ENCODE results near the gene OR52W1.

DNA sequence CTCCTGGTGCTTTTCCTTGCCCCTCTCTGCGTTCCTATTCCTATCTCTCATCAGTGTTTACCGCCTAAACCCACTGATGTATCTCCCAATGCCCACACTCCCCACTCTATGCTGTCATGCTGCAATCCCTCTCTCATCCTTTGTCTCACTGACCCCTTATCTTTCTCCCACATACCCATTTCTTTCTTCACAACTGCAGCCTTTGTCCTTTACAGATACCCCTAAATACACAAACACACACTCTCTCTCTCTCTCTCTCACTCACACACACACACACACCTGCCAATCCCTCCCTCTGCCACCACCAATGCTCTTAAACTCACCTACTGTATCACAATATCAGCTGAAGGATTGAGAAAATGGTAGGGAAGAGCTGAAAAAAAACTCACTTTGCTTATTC is 23.6 kb upstream of the OR52W1 start:
- TF ChIP-seq, protein P1, sequence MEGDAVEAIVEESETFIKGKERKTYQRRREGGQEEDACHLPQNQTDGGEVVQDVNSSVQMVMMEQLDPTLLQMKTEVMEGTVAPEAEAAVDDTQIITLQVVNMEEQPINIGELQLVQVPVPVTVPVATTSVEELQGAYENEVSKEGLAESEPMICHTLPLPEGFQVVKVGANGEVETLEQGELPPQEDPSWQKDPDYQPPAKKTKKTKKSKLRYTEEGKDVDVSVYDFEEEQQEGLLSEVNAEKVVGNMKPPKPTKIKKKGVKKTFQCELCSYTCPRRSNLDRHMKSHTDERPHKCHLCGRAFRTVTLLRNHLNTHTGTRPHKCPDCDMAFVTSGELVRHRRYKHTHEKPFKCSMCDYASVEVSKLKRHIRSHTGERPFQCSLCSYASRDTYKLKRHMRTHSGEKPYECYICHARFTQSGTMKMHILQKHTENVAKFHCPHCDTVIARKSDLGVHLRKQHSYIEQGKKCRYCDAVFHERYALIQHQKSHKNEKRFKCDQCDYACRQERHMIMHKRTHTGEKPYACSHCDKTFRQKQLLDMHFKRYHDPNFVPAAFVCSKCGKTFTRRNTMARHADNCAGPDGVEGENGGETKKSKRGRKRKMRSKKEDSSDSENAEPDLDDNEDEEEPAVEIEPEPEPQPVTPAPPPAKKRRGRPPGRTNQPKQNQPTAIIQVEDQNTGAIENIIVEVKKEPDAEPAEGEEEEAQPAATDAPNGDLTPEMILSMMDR (IDR thresholded peaks at IDR 0.05; ENCODE audit: low read depth, low read length) = no peak
- TF ChIP-seq EZH2phosphoT487 (IDR thresholded peaks at IDR 0.05; ENCODE audit: low read depth) = no peak

Data from OCI-LY3 (cell line).